Measurements from ENCODE around the gene VASH1.

VASH1 gene

GRCh38 chr14:76772300-76773187, 11.3 kb downstream of the VASH1 start:
- DNase-seq = peak; percentile 62 to 77

GRCh38 chr14:76773188-76773885, 12.1 kb downstream of the VASH1 start:
- DNase-seq = peak; percentile 80 to 90

GRCh38 chr14:76773956-76774820, 12.9 kb downstream of the VASH1 start:
- no peak for DNase-seq

- DNase-seq = no peak
These were observed 13.8 kb downstream of the VASH1 start for GRCh38 chr14:76774821-76775694.

GRCh38 chr14:76775695-76776427, 14.6 kb downstream of the VASH1 start:
- no peak for DNase-seq

GRCh38 chr14:76776428-76777251, 15.4 kb downstream of the VASH1 start:
- peak; percentile 68 to 74 for DNase-seq

- no peak for DNase-seq
These were observed 16.5 kb downstream of the VASH1 start for GRCh38 chr14:76777721-76778120.

- no peak for DNase-seq
These were observed 17.4 kb downstream of the VASH1 start for GRCh38 chr14:76778546-76779215.

GRCh38 chr14:76779221-76780057, 18.2 kb downstream of the VASH1 start:
- no peak for DNase-seq

GRCh38 chr14:76780058-76780345, 18.7 kb downstream of the VASH1 start:
- no peak for DNase-seq

- DNase-seq = no peak
These were observed 19.1 kb downstream of the VASH1 start for GRCh38 chr14:76780360-76780759.

GRCh38 chr14:76780875-76781647, 19.8 kb downstream of the VASH1 start:
- no peak for DNase-seq

GRCh38 chr14:76781648-76782051, 20.4 kb downstream of the VASH1 start:
- no peak for DNase-seq

- no peak for DNase-seq
These were observed 21.0 kb downstream of the VASH1 start for GRCh38 chr14:76782115-76782884.

GRCh38 chr14:76782885-76783566, 21.8 kb downstream of the VASH1 start:
- peak; percentile 58 to 66 for DNase-seq

- DNase-seq = no peak
These were observed 23.1 kb downstream of the VASH1 start for GRCh38 chr14:76784266-76784874.

All from Kasumi-1 (cell line).